ENCODE results near the gene ABCB6. TPM values are rescaled to one million over a fixed set of nuclear protein-coding genes. Genes with fewer than 3 reads are reported as not detected.
"Not testable (repeated sequence)": the region's sequence is repeated elsewhere in the genome, so short reads cannot be mapped to it uniquely, and the experiment has no call there.

The ABCB6 gene
- 10 to 100 TPM; 16.9 to 27.1 TPM for total RNA-seq

GRCh38 chr2:219218732-219219701 lies at the start of gene ABCB6:
Gene ABCB6 (minus strand): TSS chr2:219218958. CDS start chr2:219218673, 285 bp downstream.
- Histone ChIP-seq H3K9me3 (no peaks in the 10 kb centered on the region), H3K4me3 (peak within 1 kb of the TSS; percentile 65), H3K9ac (ENCODE audit: low read depth in 2 of 2, low read length in 2 of 2) (peak within 1 kb of the TSS; percentile 56 to 85), H3K27ac (peak within 1 kb of the TSS; percentile 93), H3K4me1 (peaks cover 6% of the 10 kb centered on the region), H3K27me3 (no peaks in the 10 kb centered on the region), H3K36me3 (peaks cover 22% of the 10 kb centered on the region)
- TF ChIP-seq, protein P1, sequence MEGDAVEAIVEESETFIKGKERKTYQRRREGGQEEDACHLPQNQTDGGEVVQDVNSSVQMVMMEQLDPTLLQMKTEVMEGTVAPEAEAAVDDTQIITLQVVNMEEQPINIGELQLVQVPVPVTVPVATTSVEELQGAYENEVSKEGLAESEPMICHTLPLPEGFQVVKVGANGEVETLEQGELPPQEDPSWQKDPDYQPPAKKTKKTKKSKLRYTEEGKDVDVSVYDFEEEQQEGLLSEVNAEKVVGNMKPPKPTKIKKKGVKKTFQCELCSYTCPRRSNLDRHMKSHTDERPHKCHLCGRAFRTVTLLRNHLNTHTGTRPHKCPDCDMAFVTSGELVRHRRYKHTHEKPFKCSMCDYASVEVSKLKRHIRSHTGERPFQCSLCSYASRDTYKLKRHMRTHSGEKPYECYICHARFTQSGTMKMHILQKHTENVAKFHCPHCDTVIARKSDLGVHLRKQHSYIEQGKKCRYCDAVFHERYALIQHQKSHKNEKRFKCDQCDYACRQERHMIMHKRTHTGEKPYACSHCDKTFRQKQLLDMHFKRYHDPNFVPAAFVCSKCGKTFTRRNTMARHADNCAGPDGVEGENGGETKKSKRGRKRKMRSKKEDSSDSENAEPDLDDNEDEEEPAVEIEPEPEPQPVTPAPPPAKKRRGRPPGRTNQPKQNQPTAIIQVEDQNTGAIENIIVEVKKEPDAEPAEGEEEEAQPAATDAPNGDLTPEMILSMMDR (IDR thresholded peaks at IDR 0.05), result no peak
- peak; percentile 97 for DNase-seq
- intact Hi-C loops (cut with DNase I), result loop anchor here (5.0 kb wide), 1 partner anchor 47 kb away; the partner anchor contains the start of gene SLC23A3

DNA sequence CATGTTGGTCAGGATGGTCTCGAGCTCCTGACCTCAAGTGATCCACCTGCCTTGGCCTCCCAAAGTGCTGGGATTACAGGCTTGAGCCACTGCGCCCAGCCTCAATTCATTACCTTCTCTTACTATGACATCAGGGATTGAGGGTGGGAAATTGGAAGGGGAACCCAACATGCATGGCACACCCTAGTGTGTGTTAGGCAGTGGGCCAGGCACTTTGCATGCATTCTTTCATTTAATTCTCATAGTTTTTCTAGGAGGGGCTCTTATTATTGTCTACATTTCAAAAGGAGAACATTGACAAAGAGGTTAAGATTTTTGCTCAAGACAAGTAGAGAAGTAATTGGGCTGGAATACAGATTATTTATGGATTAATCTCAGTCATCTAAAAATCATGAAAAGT lies 49.5 kb upstream of the ABCB6 start:
- TF ChIP-seq, protein P1 (IDR thresholded peaks at IDR 0.05), result no peak
- no peaks in the 10 kb centered on the region for H3K9me3 ChIP-seq
- H3K27ac ChIP-seq, result no peak overlapping the region
- no peaks in the 10 kb centered on the region for H3K27me3 ChIP-seq
- no peaks in the 10 kb centered on the region for H3K4me1 ChIP-seq
- no peaks in the 10 kb centered on the region for H3K36me3 ChIP-seq
- intact Hi-C loops (cut with DNase I), result no loop called here
- no peak overlapping the region for H3K4me3 ChIP-seq
- DNase-seq, result no peak
- no peak overlapping the region for H3K9ac ChIP-seq (ENCODE audit: low read depth in 2 of 2, low read length in 2 of 2)

DNA sequence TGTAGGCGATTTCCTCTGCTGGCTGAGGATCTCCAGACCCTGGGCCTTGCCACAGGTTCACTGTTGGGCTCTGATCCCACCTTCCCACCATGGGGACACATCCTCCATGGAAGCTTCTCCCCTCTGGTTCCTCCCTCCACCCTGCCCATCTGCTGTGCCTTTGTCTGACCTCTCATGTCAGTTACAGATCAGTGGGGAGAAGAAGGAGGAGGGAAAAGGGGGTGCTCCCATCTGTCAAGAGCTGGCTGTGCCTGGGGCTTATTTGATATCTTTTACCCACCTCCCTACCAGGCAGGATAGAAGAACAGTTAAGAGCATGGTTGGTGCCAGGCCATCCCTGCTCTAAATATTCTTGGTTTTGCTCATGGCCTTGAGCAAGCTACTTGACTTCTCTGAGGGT lies 48.1 kb upstream of the ABCB6 start:
- no peaks in the 10 kb centered on the region for H3K36me3 ChIP-seq
- no peak overlapping the region for H3K4me3 ChIP-seq
- H3K9ac ChIP-seq (ENCODE audit: low read depth in 2 of 2, low read length in 2 of 2), result no peak overlapping the region
- intact Hi-C loops (cut with DNase I), result no loop called here
- no peaks in the 10 kb centered on the region for H3K27me3 ChIP-seq
- H3K27ac ChIP-seq, result no peak overlapping the region
- no peak for DNase-seq
- TF ChIP-seq, protein P1 (IDR thresholded peaks at IDR 0.05), result no peak
- H3K4me1 ChIP-seq, result no peaks in the 10 kb centered on the region
- H3K9me3 ChIP-seq, result no peaks in the 10 kb centered on the region

- DNase-seq, result no peak
Measured at GRCh38 chr2:219266232-219266631, 47.5 kb upstream of the ABCB6 start.

DNA sequence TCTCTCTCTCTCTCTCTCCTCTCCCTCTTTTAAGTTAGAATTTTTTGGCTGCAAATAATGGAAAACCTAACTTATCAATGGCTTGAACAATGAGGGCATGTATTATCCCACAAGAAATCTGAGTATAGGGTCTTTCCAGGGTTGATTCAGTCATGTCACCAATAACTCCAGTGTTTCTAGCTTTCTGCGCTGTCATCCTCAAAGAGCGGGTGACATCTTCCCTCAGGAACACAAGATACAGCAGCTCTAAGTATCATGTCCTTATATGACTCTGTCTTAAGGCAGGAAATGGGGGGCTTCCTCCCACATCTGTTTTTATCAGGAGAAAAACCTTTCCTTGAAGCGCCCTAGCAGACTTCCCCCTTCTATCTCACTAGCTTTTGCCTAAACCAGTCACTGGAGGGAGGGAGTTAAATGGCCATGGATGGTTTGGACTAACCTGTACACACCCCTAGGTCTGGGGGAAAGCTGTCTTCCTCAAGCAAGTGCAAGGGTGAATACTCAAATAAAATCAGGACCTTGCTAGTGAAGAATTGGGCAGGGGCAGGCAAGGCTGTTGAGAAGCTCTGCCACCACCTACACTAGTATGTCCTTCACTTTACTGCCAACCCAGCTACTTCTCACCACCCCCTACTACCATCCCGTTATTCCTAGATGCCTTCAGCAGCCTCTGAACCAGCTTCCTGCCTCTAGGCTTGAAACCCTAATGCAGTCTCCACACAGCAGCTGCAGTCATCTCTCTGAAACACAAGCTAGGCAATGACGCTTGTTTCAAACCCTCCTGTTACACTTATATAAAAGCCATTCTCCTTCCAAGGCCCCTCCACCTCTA lies 42.5 kb upstream of the ABCB6 start:
- H3K4me1 ChIP-seq, result no peaks in the 10 kb centered on the region
- H3K4me3 ChIP-seq, result no peak overlapping the region
- no peak overlapping the region for H3K27ac ChIP-seq
- TF ChIP-seq, protein P1 (IDR thresholded peaks at IDR 0.05), result no peak
- H3K27me3 ChIP-seq, result no peaks in the 10 kb centered on the region
- intact Hi-C loops (cut with DNase I), result no loop called here
- no peaks in the 10 kb centered on the region for H3K9me3 ChIP-seq
- H3K9ac ChIP-seq (ENCODE audit: low read depth in 2 of 2, low read length in 2 of 2), result no peak overlapping the region
- H3K36me3 ChIP-seq, result no peaks in the 10 kb centered on the region
- DNase-seq, result no peak

More at GRCh38 chr2:219266232-219266631, 47.5 kb upstream of the ABCB6 start:
- Histone ChIP-seq H3K9ac (ENCODE audit: low read depth in 2 of 2, low read length in 2 of 2) (no peak overlapping the region), H3K27ac (no peak overlapping the region), H3K4me1 (no peaks in the 10 kb centered on the region), H3K4me3 (no peak overlapping the region), H3K9me3 (no peaks in the 10 kb centered on the region), H3K36me3 (no peaks in the 10 kb centered on the region), H3K27me3 (no peaks in the 10 kb centered on the region)
- TF ChIP-seq, protein P1 (IDR thresholded peaks at IDR 0.05), result no peak
- intact Hi-C loops (cut with DNase I), result no loop called here

DNA sequence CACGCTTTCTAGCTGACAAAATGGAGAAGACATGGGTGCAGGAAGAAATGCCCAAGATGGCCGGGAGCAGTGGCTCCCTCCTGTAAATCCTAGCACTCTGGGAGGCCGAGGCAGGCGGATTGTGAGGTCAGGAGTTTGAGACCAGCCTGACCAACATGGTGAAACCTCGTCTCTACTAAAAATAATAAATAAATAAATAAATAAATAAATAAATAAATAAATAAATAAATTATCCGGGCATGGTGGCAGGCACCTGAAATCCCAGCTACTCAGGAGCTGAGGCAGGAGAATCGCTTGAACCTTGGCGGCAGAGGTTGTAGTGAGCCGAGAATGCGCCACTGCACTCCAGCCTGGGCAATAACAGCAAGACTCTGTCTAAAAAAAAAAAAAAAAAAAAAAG lies 40.2 kb upstream of the ABCB6 start:
- H3K9me3 ChIP-seq; H3K27me3 ChIP-seq; H3K4me3 ChIP-seq; DNase-seq; H3K36me3 ChIP-seq; H3K9ac ChIP-seq (ENCODE audit: low read depth in 2 of 2, low read length in 2 of 2); H3K4me1 ChIP-seq; H3K27ac ChIP-seq; intact Hi-C loops (cut with DNase I): not testable (repeated sequence)
